DMS153 (cell line): ENCODE data around the gene ADAM29.
"Not testable (repeated sequence)": the region's sequence is repeated elsewhere in the genome, so short reads cannot be mapped to it uniquely, and the experiment has no call there.

Experiments used
- DNase-seq: peaks from one replicate; lab custom pipeline; 2025; lab: John Stamatoyannopoulos, UW

ADAM29 gene

GRCh38 chr4:174948826-174949225 is 30.7 kb downstream of the ADAM29 start:
- no peak for DNase-seq

GRCh38 chr4:174972911-174973310 is 54.8 kb downstream of the ADAM29 start:
- no peak for DNase-seq

- no peak for DNase-seq
Observed at GRCh38 chr4:174973336-174973735, 55.2 kb downstream of the ADAM29 start.

- DNase-seq: no peak
Observed at GRCh38 chr4:174983128-174983750, 65.1 kb downstream of the ADAM29 start.

GRCh38 chr4:174983870-174984269 is 65.7 kb downstream of the ADAM29 start:
- DNase-seq: not testable (repeated sequence)

GRCh38 chr4:174989791-174990190 is 71.6 kb downstream of the ADAM29 start:
- no peak for DNase-seq

- DNase-seq: no peak
Observed at GRCh38 chr4:174993916-174994315, 75.8 kb downstream of the ADAM29 start.

- DNase-seq: no peak
Observed at GRCh38 chr4:174996079-174996478, 77.9 kb downstream of the ADAM29 start.

- DNase-seq: no peak
Observed at GRCh38 chr4:174999407-174999806, 81.2 kb downstream of the ADAM29 start.

- DNase-seq: no peak
Observed at GRCh38 chr4:175017751-175018150, 99.6 kb downstream of the ADAM29 start.

- not testable (repeated sequence) for DNase-seq
Observed at GRCh38 chr4:175019447-175019846, 101.3 kb downstream of the ADAM29 start.
